Spinal cord (tissue), 10 donors: ENCODE measurements around the gene LRRN2. TPM values are rescaled to one million over a fixed set of nuclear protein-coding genes. Genes with fewer than 3 reads are reported as not detected.

Experiments
- DNase-seq, 6 donors: peaks; one replicate each; pipeline versions ENCODE4 v3.0.0 to v3.0.0-alpha.2; 2013 to 2015; ENCODE audit warnings: low spot score in 6 of 6, low read depth in 4 of 6
- H3K27ac ChIP-seq: one replicate; pipeline ENCODE4 v1.5.1; 2013; ENCODE audit warnings: low read depth, low read length, control low read depth
- H3K27me3 ChIP-seq: one replicate; pipeline ENCODE4 v1.6.1; 2013; ENCODE audit warnings: low read length; ENCODE audit not compliant: control insufficient read depth, insufficient read depth
- H3K36me3 ChIP-seq: one replicate; pipeline ENCODE4 v1.6.1; 2013; ENCODE audit warnings: low read length; ENCODE audit not compliant: control insufficient read depth, insufficient read depth
- H3K4me1 ChIP-seq: one replicate; pipeline ENCODE4 v1.6.1; 2013; ENCODE audit warnings: low read length; ENCODE audit not compliant: control insufficient read depth, insufficient read depth
- H3K4me3 ChIP-seq: one replicate; pipeline ENCODE4 v1.5.1; 2013; ENCODE audit warnings: low read depth, low read length, control low read depth
- H3K9me3 ChIP-seq: one replicate; pipeline ENCODE4 v1.6.1; 2013; ENCODE audit warnings: low read length; ENCODE audit not compliant: control insufficient read depth, insufficient read depth
- WGBS: methylation state at CpG from one replicate; pipeline ENCODE4 v1.1.5; 2013; ENCODE audit warnings: missing lambda C conversion rate; ENCODE audit not compliant: insufficient coverage; 5-methylcytosine and 5-hydroxymethylcytosine counted together
- polyA plus RNA-seq, 2 donors: library from polyadenylated mRNA; unstranded; fragments of 120-200 nt; gene quantifications; one replicate each; pipeline ENCODE4 v1.2.1, GENCODE V29; 2013; ENCODE audit not compliant: insufficient read length in 2 of 2
- total RNA-seq, 2 donors: library from RNA; depleted of rRNA in 1 of 2; stranded (reverse); fragments of 120-200 nt in 1 of 2; fragments of >200 nt in 1 of 2; gene quantifications; one replicate each; pipeline versions ENCODE4 v1.2.3 to v1.2.4, GENCODE V29; 2013 to 2014
- donor health status: healthy.

LRRN2 gene
- total and polyA plus RNA-seq, 4 donors, result 10.3 to 53.1 (median 30.9) TPM

DNA sequence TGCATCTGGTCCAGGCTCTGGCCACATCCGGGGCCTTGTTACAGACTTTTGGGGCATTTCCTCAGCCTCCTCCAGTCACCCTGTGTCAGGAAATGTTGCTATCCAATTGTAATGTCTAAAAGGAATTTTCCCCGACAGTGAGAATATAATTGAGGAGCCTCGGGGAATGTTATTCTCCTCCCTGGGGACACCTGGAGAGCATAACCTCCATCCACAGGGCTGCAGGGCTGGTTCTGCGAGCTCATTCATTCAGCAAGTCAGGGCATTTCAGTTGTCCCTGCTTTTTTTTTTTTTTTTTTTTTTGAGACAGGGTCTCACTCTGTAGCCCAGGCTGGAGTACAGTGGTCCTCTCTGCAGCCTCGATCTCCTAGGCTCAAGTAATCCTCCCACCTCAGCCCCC, 96.7 kb downstream of the LRRN2 start:
- no peaks in the 10 kb centered on the region for H3K36me3 ChIP-seq
- no peak for DNase-seq
- WGBS, result 90% methylated on average over 2 of the region's 5 CpGs
- H3K4me1 ChIP-seq, result no peaks in the 10 kb centered on the region
- H3K27ac ChIP-seq, result no peak overlapping the region
- no peak overlapping the region for H3K4me3 ChIP-seq
- no peaks in the 10 kb centered on the region for H3K27me3 ChIP-seq
- no peaks in the 10 kb centered on the region for H3K9me3 ChIP-seq

DNA sequence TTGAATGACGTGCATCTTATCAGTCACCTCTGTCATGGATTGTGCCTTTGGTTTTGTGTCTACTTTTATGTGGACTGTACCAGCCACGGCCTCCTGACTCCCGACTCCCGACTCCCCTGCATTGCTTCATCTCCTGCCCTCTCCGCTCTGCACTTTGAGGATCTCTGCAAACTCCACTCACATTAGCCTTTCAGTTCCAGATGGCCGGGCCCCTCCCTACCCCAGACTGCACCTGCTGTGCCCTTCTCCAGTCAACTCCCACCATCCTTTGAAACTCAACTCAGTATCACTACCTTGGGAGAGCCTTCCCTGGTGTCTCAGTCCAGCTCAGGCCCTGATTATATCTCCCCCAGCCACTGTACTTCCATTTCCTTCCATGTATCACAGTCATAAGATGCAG, 97.9 kb downstream of the LRRN2 start:
- H3K4me1 ChIP-seq, result no peaks in the 10 kb centered on the region
- DNase-seq, result no peak
- H3K27ac ChIP-seq, result no peak overlapping the region
- no peaks in the 10 kb centered on the region for H3K36me3 ChIP-seq
- no peak overlapping the region for H3K4me3 ChIP-seq
- WGBS, result 64% methylated on average over 4 of the region's 6 CpGs
- no peaks in the 10 kb centered on the region for H3K27me3 ChIP-seq
- no peaks in the 10 kb centered on the region for H3K9me3 ChIP-seq

GRCh38 chr1:204584699-204585372, 100.7 kb downstream of the LRRN2 start:
- Histone ChIP-seq H3K9me3 (no peaks in the 10 kb centered on the region), H3K4me3 (no peak overlapping the region), H3K27ac (no peak overlapping the region), H3K36me3 (no peaks in the 10 kb centered on the region), H3K4me1 (no peaks in the 10 kb centered on the region), H3K27me3 (no peaks in the 10 kb centered on the region)
- 73% methylated on average over 7 of the region's 11 CpGs for WGBS
- DNase-seq, result no peak

DNA sequence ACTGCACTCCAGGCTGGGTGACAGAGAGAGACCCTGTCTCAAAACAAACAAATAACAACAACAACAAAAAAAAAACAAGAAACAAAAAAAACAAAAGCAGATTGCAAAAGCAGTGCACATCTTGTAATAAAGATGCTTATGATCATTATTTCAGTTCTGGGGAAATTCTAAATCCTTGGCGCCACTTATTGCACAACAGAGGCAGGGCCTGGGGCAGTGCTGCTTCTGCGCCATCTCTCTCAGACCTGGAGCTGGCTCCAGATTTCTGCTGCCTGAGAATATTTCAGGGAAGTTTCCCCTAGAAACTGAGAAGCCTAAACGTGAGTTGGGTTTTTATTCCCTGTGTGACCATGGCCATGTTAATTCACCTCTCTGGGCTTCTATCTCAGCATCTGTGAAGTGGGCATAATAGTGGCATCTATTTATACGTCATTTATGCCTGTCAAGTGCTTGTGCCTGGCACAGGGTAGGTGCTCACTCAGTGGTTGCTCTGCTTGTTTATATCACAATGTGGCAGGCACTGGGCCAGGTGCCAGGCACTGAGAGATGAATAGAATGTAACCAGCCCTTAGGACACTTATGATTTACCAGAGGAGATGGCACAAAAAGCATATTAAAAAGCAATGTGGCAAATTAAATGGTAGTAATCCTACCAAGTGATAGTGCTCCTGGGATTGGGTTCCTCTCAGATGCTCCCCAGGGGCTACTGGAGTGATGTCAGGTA, 101.5 kb downstream of the LRRN2 start:
- DNase-seq, result peak in 2 of 6 donors; percentile 51 to 52
- Histone ChIP-seq H3K27me3 (no peaks in the 10 kb centered on the region), H3K9me3 (no peaks in the 10 kb centered on the region), H3K36me3 (no peaks in the 10 kb centered on the region), H3K4me3 (no peak overlapping the region), H3K4me1 (peaks cover 3% of the 10 kb centered on the region), H3K27ac (no peak overlapping the region)
- WGBS, result 88% methylated on average over 3 of the region's 4 CpGs

- H3K36me3 ChIP-seq, result no peaks in the 10 kb centered on the region
- no peak overlapping the region for H3K27ac ChIP-seq
- H3K9me3 ChIP-seq, result no peaks in the 10 kb centered on the region
- DNase-seq, result no peak
- peaks cover 7% of the 10 kb centered on the region for H3K4me1 ChIP-seq
- no peaks in the 10 kb centered on the region for H3K27me3 ChIP-seq
- H3K4me3 ChIP-seq, result no peak overlapping the region
- no CpG with 5 or more reads among the region's 3 CpGs for WGBS
Measured at GRCh38 chr1:204581759-204582158, 103.8 kb downstream of the LRRN2 start.

DNA sequence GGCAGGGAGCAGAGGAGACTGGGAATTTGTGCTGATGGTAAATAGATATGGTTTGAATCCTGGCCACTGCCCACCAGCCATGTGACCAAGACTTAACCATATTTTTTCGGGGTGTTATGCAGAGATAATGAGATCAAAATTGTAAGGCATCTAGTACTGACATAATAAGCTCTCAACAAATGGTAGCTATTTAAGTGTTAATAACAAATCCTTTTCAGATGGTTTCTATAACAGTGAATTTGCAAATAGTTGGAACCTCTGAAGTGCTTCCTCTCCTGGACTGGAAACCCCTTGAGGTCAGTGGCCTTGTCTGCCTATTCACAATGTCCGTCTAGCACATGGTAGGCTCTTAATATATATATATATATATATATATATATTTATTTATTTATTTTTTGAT, 104.7 kb downstream of the LRRN2 start:
- no peaks in the 10 kb centered on the region for H3K27me3 ChIP-seq
- WGBS, result no CpG with 5 or more reads among the region's 2 CpGs
- H3K27ac ChIP-seq, result no peak overlapping the region

GRCh38 chr1:204579681-204580080, 105.9 kb downstream of the LRRN2 start:
- H3K27ac ChIP-seq, result no peak overlapping the region
- WGBS, result 76% methylated on average over 6 of the region's 6 CpGs
- H3K27me3 ChIP-seq, result no peaks in the 10 kb centered on the region

More for the DNA sequence above, 104.7 kb downstream of the LRRN2 start:
- Histone ChIP-seq H3K36me3 (no peaks in the 10 kb centered on the region), H3K4me3 (no peak overlapping the region), H3K9me3 (no peaks in the 10 kb centered on the region), H3K4me1 (peaks cover 13% of the 10 kb centered on the region)
- no peak for DNase-seq

DNA sequence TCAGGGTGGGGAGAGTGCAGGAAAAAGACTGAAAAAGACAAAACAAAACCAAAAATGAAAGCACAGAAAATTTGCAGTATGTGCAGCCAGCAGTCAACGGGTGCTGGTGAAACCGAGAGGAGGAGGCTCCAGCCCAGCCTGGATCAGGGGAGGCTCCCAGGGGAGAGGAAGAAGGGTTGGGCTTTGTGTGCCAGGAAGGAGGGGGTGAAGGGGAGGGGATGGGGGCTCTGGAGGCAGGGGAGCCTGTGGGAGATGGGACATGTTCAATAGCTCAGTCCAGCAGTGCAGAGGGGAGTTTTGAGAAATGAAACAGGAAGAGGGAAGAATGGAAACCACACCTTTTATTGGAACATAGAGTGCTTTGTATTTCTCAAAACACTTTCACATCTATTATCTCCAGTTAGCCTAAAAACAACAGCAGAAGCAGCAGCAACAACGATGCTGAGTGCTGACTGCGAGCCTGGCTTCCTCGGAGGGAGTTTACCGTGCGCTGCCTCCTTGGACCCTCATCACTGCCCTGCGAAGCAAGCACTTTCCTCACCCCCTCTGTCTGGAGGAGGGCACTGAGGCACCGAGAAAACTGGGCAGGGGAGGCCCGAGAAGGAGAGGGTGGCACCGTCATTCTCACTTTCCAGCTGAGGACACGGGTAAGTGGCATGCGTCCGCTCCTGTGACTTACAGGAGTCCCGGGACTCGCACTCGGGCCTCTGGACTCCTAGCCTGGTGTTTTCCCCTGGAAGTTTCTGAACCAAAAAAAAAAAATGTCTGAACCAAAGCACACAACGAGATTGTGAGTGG, 106.5 kb downstream of the LRRN2 start:
- no peaks in the 10 kb centered on the region for H3K27me3 ChIP-seq
- H3K4me3 ChIP-seq, result no peak overlapping the region
- WGBS, result 51% methylated on average over 18 of the region's 18 CpGs
- H3K27ac ChIP-seq, result no peak overlapping the region
- DNase-seq, result peak in 2 of 6 donors; percentile 33 to 45
- peaks cover 23% of the 10 kb centered on the region for H3K4me1 ChIP-seq
- no peaks in the 10 kb centered on the region for H3K36me3 ChIP-seq
- no peaks in the 10 kb centered on the region for H3K9me3 ChIP-seq

More at GRCh38 chr1:204579681-204580080, 105.9 kb downstream of the LRRN2 start:
- Histone ChIP-seq H3K36me3 (no peaks in the 10 kb centered on the region), H3K4me1 (peaks cover 20% of the 10 kb centered on the region), H3K4me3 (no peak overlapping the region), H3K9me3 (no peaks in the 10 kb centered on the region)
- DNase-seq, result no peak

DNA sequence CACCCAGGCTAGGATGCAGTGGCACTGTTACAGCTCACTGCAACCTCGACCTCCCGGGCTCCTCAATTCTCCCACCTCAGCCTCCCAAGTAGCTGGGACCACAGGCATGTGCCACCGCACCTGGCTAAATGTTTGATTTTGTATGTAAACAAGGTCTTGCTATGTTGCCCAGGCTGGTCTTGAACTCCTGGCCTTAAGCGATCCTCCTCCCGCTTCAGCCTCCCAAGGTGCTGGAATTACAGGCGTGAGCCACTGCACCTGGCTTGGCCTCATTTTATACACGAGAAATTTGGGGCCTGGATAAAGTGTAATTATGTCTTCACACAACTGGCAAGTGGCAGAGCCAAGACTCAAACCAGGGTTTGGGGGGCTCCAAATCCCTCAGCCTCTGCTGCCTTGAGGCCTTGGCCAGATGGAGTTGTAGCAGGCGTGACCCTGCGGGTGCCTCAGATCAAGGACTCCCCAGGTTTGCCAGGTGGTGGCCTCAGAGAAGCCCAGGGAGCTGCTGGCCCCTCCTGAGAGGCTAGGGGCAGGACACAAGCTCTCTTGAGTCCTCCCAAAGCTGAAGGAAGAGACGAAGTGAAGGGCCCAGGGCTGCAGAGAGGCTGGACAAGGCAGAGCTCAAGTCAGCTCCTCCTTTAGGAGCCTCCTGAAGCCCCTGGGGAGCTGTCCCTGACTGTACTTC, 107.6 kb downstream of the LRRN2 start:
- Histone ChIP-seq H3K36me3 (no peaks in the 10 kb centered on the region), H3K9me3 (no peaks in the 10 kb centered on the region), H3K4me3 (no peak overlapping the region), H3K4me1 (peaks cover 23% of the 10 kb centered on the region), H3K27ac (no peak overlapping the region), H3K27me3 (no peaks in the 10 kb centered on the region)
- WGBS, result 88% methylated on average over 8 of the region's 10 CpGs
- DNase-seq, result no peak
